ENCODE measurements around the gene BNC2.

The BNC2 gene

GRCh38 chr9:16828340-16829281, 41.9 kb downstream of the BNC2 start:
- Histone ChIP-seq H3K4me2 (ENCODE audit: low read length) (peak overlapping the region; percentile 52), H2AFZ (peak overlapping the region; percentile 70), H3K4me3 (ENCODE audit: low read depth, low read length) (peak overlapping the region; percentile 20), H3K27ac (peak overlapping the region; percentile 87), H3K9ac (no peak overlapping the region), H3K27me3 (ENCODE audit: control insufficient read depth, insufficient read depth, low read length) (no peaks in the 10 kb centered on the region), H3K9me3 (ENCODE audit: control insufficient read depth, low read length) (no peaks in the 10 kb centered on the region), H3K36me3 (ENCODE audit: control insufficient read depth, insufficient read depth, low read length) (no peaks in the 10 kb centered on the region), H3K79me2 (peaks cover 3% of the 10 kb centered on the region), H3K4me1 (peaks cover 11% of the 10 kb centered on the region)
- TF ChIP-seq CTCF (IDR thresholded peaks at IDR 0.05) = no peak

- no peak overlapping the region for H3K9ac ChIP-seq
- H3K79me2 ChIP-seq = peaks cover 3% of the 10 kb centered on the region
- no peak overlapping the region for H3K27ac ChIP-seq
- H3K4me3 ChIP-seq (ENCODE audit: low read depth, low read length) = no peak overlapping the region
- no peak for TF ChIP-seq CTCF (IDR thresholded peaks at IDR 0.05)
- H3K4me2 ChIP-seq (ENCODE audit: low read length) = no peak overlapping the region
- H3K9me3 ChIP-seq (ENCODE audit: control insufficient read depth, low read length) = no peaks in the 10 kb centered on the region
- peaks cover 11% of the 10 kb centered on the region for H3K4me1 ChIP-seq
- no peaks in the 10 kb centered on the region for H3K27me3 ChIP-seq (ENCODE audit: control insufficient read depth, insufficient read depth, low read length)
- H2AFZ ChIP-seq = no peak overlapping the region
- H3K36me3 ChIP-seq (ENCODE audit: control insufficient read depth, insufficient read depth, low read length) = no peaks in the 10 kb centered on the region
Measured at GRCh38 chr9:16825971-16826625, 44.4 kb downstream of the BNC2 start.

GRCh38 chr9:16825331-16825725, 45.1 kb downstream of the BNC2 start:
- Histone ChIP-seq H2AFZ (no peak overlapping the region), H3K27ac (no peak overlapping the region)
- TF ChIP-seq CTCF (IDR thresholded peaks at IDR 0.05) = no peak

GRCh38 chr9:16824545-16825330, 45.7 kb downstream of the BNC2 start:
- Histone ChIP-seq H2AFZ (no peak overlapping the region), H3K9ac (no peak overlapping the region), H3K4me3 (ENCODE audit: low read depth, low read length) (no peak overlapping the region), H3K27ac (no peak overlapping the region), H3K9me3 (ENCODE audit: control insufficient read depth, low read length) (no peaks in the 10 kb centered on the region), H3K4me1 (peaks cover 11% of the 10 kb centered on the region), H3K79me2 (peaks cover 3% of the 10 kb centered on the region), H3K27me3 (ENCODE audit: control insufficient read depth, insufficient read depth, low read length) (no peaks in the 10 kb centered on the region), H3K36me3 (ENCODE audit: control insufficient read depth, insufficient read depth, low read length) (no peaks in the 10 kb centered on the region), H3K4me2 (ENCODE audit: low read length) (no peak overlapping the region)
- TF ChIP-seq CTCF (IDR thresholded peaks at IDR 0.05) = no peak

More at GRCh38 chr9:16825331-16825725, 45.1 kb downstream of the BNC2 start:
- H3K4me3 ChIP-seq (ENCODE audit: low read depth, low read length) = no peak overlapping the region
- H3K4me2 ChIP-seq (ENCODE audit: low read length) = no peak overlapping the region
- H3K79me2 ChIP-seq = peaks cover 3% of the 10 kb centered on the region
- H3K27me3 ChIP-seq (ENCODE audit: control insufficient read depth, insufficient read depth, low read length) = no peaks in the 10 kb centered on the region
- H3K9ac ChIP-seq = no peak overlapping the region
- H3K36me3 ChIP-seq (ENCODE audit: control insufficient read depth, insufficient read depth, low read length) = no peaks in the 10 kb centered on the region
- peaks cover 11% of the 10 kb centered on the region for H3K4me1 ChIP-seq
- no peaks in the 10 kb centered on the region for H3K9me3 ChIP-seq (ENCODE audit: control insufficient read depth, low read length)

Data from parathyroid adenoma (tissue), 2 donors.